ENCODE data around the gene CASP1. TPM values are rescaled to one million over a fixed set of nuclear protein-coding genes. Genes with fewer than 3 reads are reported as not detected.
A peak's percentile ranks its signal among the peaks of the same experiment; 100 is the strongest.

CASP1 gene
- total RNA-seq, 2 donors from 2014 or later = 6.1 to 8.8 TPM

DNA sequence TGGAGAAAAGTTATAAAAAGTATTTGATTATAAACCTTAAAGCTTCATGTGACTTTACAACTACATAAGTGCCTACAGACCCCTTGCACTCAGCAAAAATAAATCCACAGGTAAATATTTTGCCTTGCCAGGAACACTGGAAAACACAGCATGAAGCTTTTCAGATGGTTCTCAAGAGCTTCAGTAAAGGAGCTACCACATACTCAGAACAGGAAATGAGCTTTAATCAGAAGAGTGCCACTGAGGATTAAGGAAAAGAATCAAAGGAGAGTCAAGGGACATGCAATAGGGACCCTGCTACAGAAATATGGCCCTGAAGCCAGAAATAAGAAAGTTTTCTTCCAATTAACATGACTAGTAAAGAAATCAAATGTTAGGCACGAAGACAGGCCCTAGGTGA, 1.2 kb downstream of the CASP1 start:
- Histone ChIP-seq H3K9me3 (no peaks in the 10 kb centered on the region), H3K4me1 (no peaks in the 10 kb centered on the region), H3K4me3 (peak overlapping the region in 1 of 2 donors; percentile 45), H3K36me3 (no peaks in the 10 kb centered on the region), H3K27ac (no peak overlapping the region), H3K27me3 (no peaks in the 10 kb centered on the region)
- no peak for DNase-seq (ENCODE audit: low spot score)
- TF ChIP-seq, protein P1, sequence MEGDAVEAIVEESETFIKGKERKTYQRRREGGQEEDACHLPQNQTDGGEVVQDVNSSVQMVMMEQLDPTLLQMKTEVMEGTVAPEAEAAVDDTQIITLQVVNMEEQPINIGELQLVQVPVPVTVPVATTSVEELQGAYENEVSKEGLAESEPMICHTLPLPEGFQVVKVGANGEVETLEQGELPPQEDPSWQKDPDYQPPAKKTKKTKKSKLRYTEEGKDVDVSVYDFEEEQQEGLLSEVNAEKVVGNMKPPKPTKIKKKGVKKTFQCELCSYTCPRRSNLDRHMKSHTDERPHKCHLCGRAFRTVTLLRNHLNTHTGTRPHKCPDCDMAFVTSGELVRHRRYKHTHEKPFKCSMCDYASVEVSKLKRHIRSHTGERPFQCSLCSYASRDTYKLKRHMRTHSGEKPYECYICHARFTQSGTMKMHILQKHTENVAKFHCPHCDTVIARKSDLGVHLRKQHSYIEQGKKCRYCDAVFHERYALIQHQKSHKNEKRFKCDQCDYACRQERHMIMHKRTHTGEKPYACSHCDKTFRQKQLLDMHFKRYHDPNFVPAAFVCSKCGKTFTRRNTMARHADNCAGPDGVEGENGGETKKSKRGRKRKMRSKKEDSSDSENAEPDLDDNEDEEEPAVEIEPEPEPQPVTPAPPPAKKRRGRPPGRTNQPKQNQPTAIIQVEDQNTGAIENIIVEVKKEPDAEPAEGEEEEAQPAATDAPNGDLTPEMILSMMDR (IDR thresholded peaks at IDR 0.05) = no peak

- no peak overlapping the region for H3K4me3 ChIP-seq
- no peaks in the 10 kb centered on the region for H3K9me3 ChIP-seq
- TF ChIP-seq, protein P1 (IDR thresholded peaks at IDR 0.05) = no peak
- DNase-seq (ENCODE audit: low spot score) = no peak
- no peaks in the 10 kb centered on the region for H3K4me1 ChIP-seq
- H3K36me3 ChIP-seq = no peaks in the 10 kb centered on the region
- no peak overlapping the region for H3K27ac ChIP-seq
- no peaks in the 10 kb centered on the region for H3K27me3 ChIP-seq
Observed at GRCh38 chr11:105033343-105033742, 1.6 kb downstream of the CASP1 start.

- TF ChIP-seq, protein P1 (IDR thresholded peaks at IDR 0.05) = no peak
- H3K4me3 ChIP-seq = no peak overlapping the region
- H3K4me1 ChIP-seq = no peaks in the 10 kb centered on the region
- H3K27me3 ChIP-seq = no peaks in the 10 kb centered on the region
- no peak for DNase-seq (ENCODE audit: low spot score)
- no peak overlapping the region for H3K27ac ChIP-seq
- no peaks in the 10 kb centered on the region for H3K9me3 ChIP-seq
- H3K36me3 ChIP-seq = no peaks in the 10 kb centered on the region
Observed at GRCh38 chr11:105032495-105032894, 2.4 kb downstream of the CASP1 start.

GRCh38 chr11:105027678-105028077, 7.3 kb downstream of the CASP1 start:
- Histone ChIP-seq H3K4me1 (no peaks in the 10 kb centered on the region), H3K27ac (no peak overlapping the region), H3K27me3 (no peaks in the 10 kb centered on the region), H3K4me3 (no peak overlapping the region), H3K36me3 (no peaks in the 10 kb centered on the region), H3K9me3 (no peaks in the 10 kb centered on the region)
- DNase-seq (ENCODE audit: low spot score) = no peak
- TF ChIP-seq, protein P1 (IDR thresholded peaks at IDR 0.05) = no peak

- Histone ChIP-seq H3K27ac (no peak overlapping the region), H3K4me3 (no peak overlapping the region), H3K27me3 (no peaks in the 10 kb centered on the region), H3K9me3 (no peaks in the 10 kb centered on the region), H3K36me3 (no peaks in the 10 kb centered on the region), H3K4me1 (no peaks in the 10 kb centered on the region)
- TF ChIP-seq, protein P1 (IDR thresholded peaks at IDR 0.05) = no peak
- no peak for DNase-seq (ENCODE audit: low spot score)
Observed at GRCh38 chr11:105024394-105024793, 10.6 kb downstream of the CASP1 start.

DNA sequence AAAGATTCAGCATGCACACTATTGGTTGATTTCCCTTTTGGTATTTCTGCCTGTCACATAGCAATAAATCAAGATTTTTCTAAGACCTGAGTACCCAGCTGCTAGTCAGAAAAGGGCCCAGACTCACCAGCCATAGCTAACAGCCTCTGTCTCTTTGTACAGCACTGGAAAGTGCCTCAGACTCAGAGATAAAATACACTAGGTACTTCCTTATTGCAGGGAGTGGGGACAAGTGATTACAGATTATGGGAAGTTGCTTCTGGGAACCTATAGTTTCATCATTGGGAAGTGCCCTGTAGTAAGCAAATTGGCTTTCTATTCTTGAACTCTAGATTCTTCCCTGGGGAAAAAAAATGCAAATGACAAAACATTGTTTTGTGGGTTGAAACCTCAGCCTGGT, 11.9 kb downstream of the CASP1 start, which contains the start of gene CASP5:
Gene CASP5, minus strand, starts transcription at position 166 of the 400 bp plus-strand sequence. Its CDS starts 32 bp downstream, at position 134.
- H3K27ac ChIP-seq = no peak within 1 kb of the TSS
- no peaks in the 10 kb centered on the region for H3K9me3 ChIP-seq
- H3K36me3 ChIP-seq = no peaks in the 10 kb centered on the region
- H3K4me1 ChIP-seq = no peaks in the 10 kb centered on the region
- no peaks in the 10 kb centered on the region for H3K27me3 ChIP-seq
- no peak within 1 kb of the TSS for H3K4me3 ChIP-seq
- no peak for DNase-seq (ENCODE audit: low spot score)
- TF ChIP-seq, protein P1 (IDR thresholded peaks at IDR 0.05) = no peak
